Erythroblast (primary cell): Measurements from ENCODE around the gene DYNC2H1.

Source experiments
- GATA1 ChIP-seq: IDR thresholded peaks from 2 replicates; pipeline ENCODE4 v1.6.1; 2011; ENCODE audit warnings: low read depth, mild to moderate bottlenecking, control low read depth, low read length, moderate library complexity
- POLR2A ChIP-seq: IDR thresholded peaks from 2 replicates; pipeline ENCODE4 v1.6.1; 2011; ENCODE audit warnings: mild to moderate bottlenecking, low read length

DNA sequence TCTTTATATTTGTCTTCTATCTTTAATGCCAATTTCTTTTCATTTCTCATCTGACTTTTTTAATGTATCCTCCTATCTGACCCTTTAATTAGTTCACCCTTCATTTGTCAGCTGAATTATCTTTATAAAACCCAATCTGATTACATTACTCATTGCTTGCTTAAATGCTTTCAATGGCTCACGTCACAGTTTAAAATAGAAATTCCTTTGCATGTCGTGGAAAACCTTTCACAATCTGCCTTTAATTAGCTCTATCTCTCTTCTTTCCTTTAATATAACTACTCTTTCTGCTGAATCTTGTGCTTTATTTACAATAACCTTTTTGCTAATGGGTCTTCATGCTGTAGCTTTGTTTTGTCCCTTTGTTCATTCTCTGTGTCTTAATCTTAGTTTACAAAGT lies 125.7 kb downstream of the DYNC2H1 start:
- TF ChIP-seq POLR2A = no peak
- TF ChIP-seq GATA1 = no peak
